Vagina (tissue), 2 donors: ENCODE measurements around the gene PRR18. TPM values are rescaled to one million over a fixed set of nuclear protein-coding genes. Genes with fewer than 3 reads are reported as not detected.

Experiments used
- DNase-seq, 2 donors: peaks; one replicate each; pipeline ENCODE4 v3.0.0-alpha.2; 2017; ENCODE audit errors: extremely low spot score in 2 of 2
- H3K27ac ChIP-seq: fragments of 200-600 bp; sonication (generic); one replicate; pipeline ENCODE4 v1.5.1; 2019
- H3K27me3 ChIP-seq: fragments of 200-600 bp; sonication (generic); one replicate; pipeline ENCODE4 v1.5.1; 2019
- H3K36me3 ChIP-seq, 2 donors: fragments of 200-600 bp; sonication (generic); one replicate each; pipeline ENCODE4 v1.5.1; 2017 to 2019
- H3K4me1 ChIP-seq: fragments of 200-600 bp; sonication (generic); one replicate; pipeline ENCODE4 v1.5.1; 2019
- H3K4me3 ChIP-seq, 2 donors: fragments of 200-600 bp; sonication (generic); 1 replicate in 1 of 2; 2 replicates in 1 of 2; pipeline ENCODE4 v1.5.1; 2016 to 2019
- H3K9me3 ChIP-seq: fragments of 200-600 bp; sonication (generic); one replicate; pipeline ENCODE4 v1.5.1; 2019
- POLR2A ChIP-seq, 2 donors: fragments of 450-650 bp; IDR thresholded peaks; one replicate each; pipeline ENCODE4 v1.6.1; 2017; ENCODE audit warnings: antibody characterized with exemption in 2 of 2, mild to moderate bottlenecking in 2 of 2, moderate library complexity in 2 of 2
- POLR2AphosphoS5 ChIP-seq, 2 donors: sonication (generic); formaldehyde crosslinking; IDR thresholded peaks; one replicate each; pipeline ENCODE4 v1.9.0; 2017; ENCODE audit warnings: antibody characterized with exemption in 2 of 2, mild to moderate bottlenecking in 2 of 2, low read depth in 1 of 2; ENCODE audit not compliant: insufficient read depth in 1 of 2
- intact Hi-C: fragments of 100-400 bp; cut with DNase I; formaldehyde crosslinking; loops from one replicate; pipeline ENCODE4 v1.15.1; 2023
- total RNA-seq: library from RNA; depleted of rRNA; stranded (reverse); fragments of >200 nt; gene quantifications from one replicate; pipeline ENCODE4 v1.2.3, GENCODE V29; 2016
- TF ChIP-seq, protein P1 (sequence below), 3 experiments: fragments of 450-650 bp in 2 of 3; fragments of 200-600 bp in 1 of 3; sonication (generic) in 1 of 3; IDR thresholded peaks; one replicate each; pipeline ENCODE4 v1.5.1; 2017 to 2019; ENCODE audit warnings: antibody characterized with exemption in 3 of 3, mild to moderate bottlenecking in 2 of 3, moderate library complexity in 2 of 3

The PRR18 gene
- not detected for total RNA-seq

DNA sequence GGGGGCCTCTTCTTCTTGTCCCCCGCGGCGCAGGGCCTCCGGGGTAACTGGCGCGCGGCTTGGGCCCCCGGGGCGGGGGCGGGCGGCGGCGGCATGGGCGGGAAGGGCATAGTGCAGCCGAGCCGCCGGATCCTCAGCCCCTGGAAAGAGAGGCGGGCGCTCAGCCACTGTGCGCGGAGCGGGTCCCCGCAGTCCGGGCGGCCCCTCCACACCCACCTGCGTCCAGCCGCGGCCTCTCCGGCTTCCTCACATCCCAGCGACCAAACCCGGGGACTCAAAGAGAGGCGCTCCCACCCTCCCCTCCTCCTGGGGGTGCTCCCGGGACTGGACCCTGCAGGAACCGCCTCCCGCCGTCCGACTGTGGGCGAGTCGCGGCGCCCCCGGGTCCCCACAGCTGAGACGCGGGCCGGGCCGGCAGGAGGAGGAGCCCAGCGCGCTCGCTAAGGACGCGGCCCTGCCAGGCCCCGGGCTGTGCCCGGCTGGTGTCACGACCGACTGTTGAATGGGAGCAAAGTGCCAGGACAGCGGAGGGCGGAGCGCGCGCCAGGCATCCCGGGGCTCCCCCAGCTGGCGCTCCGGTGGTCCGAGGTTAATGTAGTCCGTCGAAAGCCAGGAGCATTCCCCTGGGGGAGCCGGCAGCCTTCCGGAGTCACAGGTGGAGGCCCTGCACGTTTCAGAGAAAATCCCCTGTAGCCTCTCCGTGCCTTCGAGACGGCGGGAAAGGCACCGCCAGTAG, at the start of gene PRR18:
TSS of gene PRR18 (minus strand) at position 360 of the 736 bp plus-strand sequence. CDS start at position 110, 250 bp downstream.
- H3K27ac ChIP-seq, result no peak within 1 kb of the TSS
- intact Hi-C loops, result no loop called here

DNA sequence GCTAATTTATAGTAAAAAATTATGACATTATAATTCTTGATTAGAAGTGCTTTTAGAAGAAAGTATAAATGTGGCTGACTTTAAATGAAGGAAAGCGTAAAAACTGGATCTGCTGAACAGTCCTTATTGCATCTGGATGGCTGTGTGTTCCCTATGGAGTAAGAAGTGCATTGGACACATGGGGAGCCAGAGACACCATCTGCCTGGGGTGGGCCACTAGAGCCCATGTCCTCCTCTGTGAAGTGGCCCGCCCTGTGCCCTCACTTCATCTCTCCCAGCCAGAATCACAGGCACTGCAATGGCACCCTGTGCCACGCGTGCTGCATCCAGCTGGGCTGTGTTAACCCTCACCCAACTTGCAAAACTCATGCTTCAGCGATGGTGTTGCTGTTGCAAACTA, 47.4 kb upstream of the PRR18 start:
- Histone ChIP-seq H3K27me3 (no peaks in the 10 kb centered on the region), H3K9me3 (no peaks in the 10 kb centered on the region), H3K4me3 (no peak overlapping the region), H3K36me3 (no peaks in the 10 kb centered on the region), H3K4me1 (no peaks in the 10 kb centered on the region), H3K27ac (no peak overlapping the region)
- TF ChIP-seq POLR2A (IDR thresholded peaks at IDR 0.05) (no peak), POLR2AphosphoS5 (IDR thresholded peaks at IDR 0.05; ENCODE audit: insufficient read depth in 1 of 2, low read depth in 1 of 2) (no peak)
- TF ChIP-seq, protein P1, sequence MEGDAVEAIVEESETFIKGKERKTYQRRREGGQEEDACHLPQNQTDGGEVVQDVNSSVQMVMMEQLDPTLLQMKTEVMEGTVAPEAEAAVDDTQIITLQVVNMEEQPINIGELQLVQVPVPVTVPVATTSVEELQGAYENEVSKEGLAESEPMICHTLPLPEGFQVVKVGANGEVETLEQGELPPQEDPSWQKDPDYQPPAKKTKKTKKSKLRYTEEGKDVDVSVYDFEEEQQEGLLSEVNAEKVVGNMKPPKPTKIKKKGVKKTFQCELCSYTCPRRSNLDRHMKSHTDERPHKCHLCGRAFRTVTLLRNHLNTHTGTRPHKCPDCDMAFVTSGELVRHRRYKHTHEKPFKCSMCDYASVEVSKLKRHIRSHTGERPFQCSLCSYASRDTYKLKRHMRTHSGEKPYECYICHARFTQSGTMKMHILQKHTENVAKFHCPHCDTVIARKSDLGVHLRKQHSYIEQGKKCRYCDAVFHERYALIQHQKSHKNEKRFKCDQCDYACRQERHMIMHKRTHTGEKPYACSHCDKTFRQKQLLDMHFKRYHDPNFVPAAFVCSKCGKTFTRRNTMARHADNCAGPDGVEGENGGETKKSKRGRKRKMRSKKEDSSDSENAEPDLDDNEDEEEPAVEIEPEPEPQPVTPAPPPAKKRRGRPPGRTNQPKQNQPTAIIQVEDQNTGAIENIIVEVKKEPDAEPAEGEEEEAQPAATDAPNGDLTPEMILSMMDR (IDR thresholded peaks at IDR 0.05), result no peak
- intact Hi-C loops, result no loop called here
- no peak for DNase-seq

More for the DNA sequence above, at the start of gene PRR18:
- peak within 1 kb of the TSS; percentile 41 to 42 for H3K4me3 ChIP-seq
- H3K9me3 ChIP-seq, result no peaks in the 10 kb centered on the region
- no peak for DNase-seq
- peaks cover 21% of the 10 kb centered on the region for H3K4me1 ChIP-seq
- no peak for TF ChIP-seq POLR2AphosphoS5 (IDR thresholded peaks at IDR 0.05; ENCODE audit: insufficient read depth in 1 of 2, low read depth in 1 of 2)
- TF ChIP-seq, protein P1 (IDR thresholded peaks at IDR 0.05), result no peak
- no peak for TF ChIP-seq POLR2A (IDR thresholded peaks at IDR 0.05)
- no peaks in the 10 kb centered on the region for H3K36me3 ChIP-seq
- H3K27me3 ChIP-seq, result peaks cover 9% of the 10 kb centered on the region

DNA sequence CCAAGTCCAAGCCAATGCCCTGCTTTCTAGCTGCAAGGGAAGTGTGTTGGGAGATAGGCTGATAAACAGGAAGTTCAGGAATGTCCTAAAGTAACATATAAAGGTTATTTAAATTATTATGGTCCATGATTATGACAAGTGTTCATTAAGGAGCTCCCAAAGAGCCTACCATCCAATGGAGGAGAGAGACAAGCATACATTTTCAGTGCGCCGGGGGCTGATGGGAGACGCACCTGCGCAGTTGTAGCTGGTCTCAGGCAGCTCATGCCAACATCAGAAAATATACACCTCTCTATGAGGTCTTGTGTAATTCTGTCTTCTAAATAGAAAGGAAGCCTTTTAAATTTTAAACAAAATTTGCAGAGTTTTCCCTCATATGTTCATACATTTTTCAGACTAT, 46.8 kb upstream of the PRR18 start:
- no peaks in the 10 kb centered on the region for H3K9me3 ChIP-seq
- no peak overlapping the region for H3K27ac ChIP-seq
- no peaks in the 10 kb centered on the region for H3K36me3 ChIP-seq
- no peaks in the 10 kb centered on the region for H3K27me3 ChIP-seq
- H3K4me3 ChIP-seq, result no peak overlapping the region
- no peaks in the 10 kb centered on the region for H3K4me1 ChIP-seq
- no peak for DNase-seq
- intact Hi-C loops, result no loop called here
- TF ChIP-seq, protein P1 (IDR thresholded peaks at IDR 0.05), result no peak
- TF ChIP-seq POLR2A (IDR thresholded peaks at IDR 0.05) (no peak), POLR2AphosphoS5 (IDR thresholded peaks at IDR 0.05; ENCODE audit: insufficient read depth in 1 of 2, low read depth in 1 of 2) (no peak)

- intact Hi-C loops, result no loop called here
- DNase-seq, result no peak
- Histone ChIP-seq H3K4me1 (no peaks in the 10 kb centered on the region), H3K9me3 (no peaks in the 10 kb centered on the region), H3K4me3 (no peak overlapping the region), H3K36me3 (no peaks in the 10 kb centered on the region), H3K27me3 (no peaks in the 10 kb centered on the region), H3K27ac (no peak overlapping the region)
- no peak for TF ChIP-seq POLR2AphosphoS5 (IDR thresholded peaks at IDR 0.05; ENCODE audit: insufficient read depth in 1 of 2, low read depth in 1 of 2)
Measured at GRCh38 chr6:166354143-166354542, 46.0 kb upstream of the PRR18 start.

DNA sequence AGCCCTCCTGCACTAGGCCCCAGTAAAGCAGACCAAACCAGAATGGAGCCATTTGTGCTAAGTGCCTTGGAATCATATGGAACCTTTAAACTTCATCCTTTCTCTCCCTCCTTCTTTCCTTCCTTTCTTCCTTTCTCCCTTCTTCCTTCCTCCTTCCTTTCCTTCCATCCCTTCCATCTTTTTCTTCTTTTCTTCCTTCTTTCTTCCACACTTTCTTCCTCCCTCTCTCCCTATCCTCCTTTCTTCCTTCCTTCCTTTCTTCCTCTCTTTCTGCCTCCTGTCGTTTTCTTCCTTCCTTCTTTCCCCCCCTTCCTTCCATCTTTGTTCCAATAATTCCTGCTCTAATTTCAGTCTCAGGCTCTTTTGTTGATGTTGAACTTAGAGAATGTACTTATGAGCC, 45.3 kb upstream of the PRR18 start:
- no peak for TF ChIP-seq POLR2AphosphoS5 (IDR thresholded peaks at IDR 0.05; ENCODE audit: insufficient read depth in 1 of 2, low read depth in 1 of 2)
- TF ChIP-seq, protein P1 (IDR thresholded peaks at IDR 0.05), result no peak
- no peak for TF ChIP-seq POLR2A (IDR thresholded peaks at IDR 0.05)
- intact Hi-C loops, result no loop called here

More for the DNA sequence above, 45.3 kb upstream of the PRR18 start:
- H3K27me3 ChIP-seq, result no peaks in the 10 kb centered on the region
- no peaks in the 10 kb centered on the region for H3K36me3 ChIP-seq
- no peak for DNase-seq
- H3K4me3 ChIP-seq, result no peak overlapping the region
- H3K27ac ChIP-seq, result no peak overlapping the region
- H3K4me1 ChIP-seq, result no peaks in the 10 kb centered on the region
- H3K9me3 ChIP-seq, result no peaks in the 10 kb centered on the region
